ENCODE data around the gene LRRC14B.

GRCh38 chr5:219460-219863 lies 28.2 kb downstream of the LRRC14B start:
- TF ChIP-seq EZH2 (IDR thresholded peaks at IDR 0.05) (no peak), FOXP2 (optimal IDR thresholded peaks at IDR 0.05; ENCODE audit: control extremely low read depth, extremely low read length, insufficient read depth) (no peak), POLR2AphosphoS5 (IDR thresholded peaks at IDR 0.05; ENCODE audit: borderline replicate concordance, low read depth, low read length) (no peak)

Measured in SK-N-MC (cell line).